SKM-1 treated with dmso at 0.1 percent for 144 hours (cell line): ENCODE measurements around the gene XYLT1.

ENCODE experiments used
- DNase-seq: peaks from one replicate; lab custom pipeline; 2025; ENCODE audit not compliant: unreplicated experiment; lab: John Stamatoyannopoulos, UW

Gene XYLT1

GRCh38 chr16:17237350-17237944 lies 233.3 kb downstream of the XYLT1 start:
- DNase-seq = no peak

- DNase-seq = no peak
Measured at GRCh38 chr16:17235147-17235815, 235.5 kb downstream of the XYLT1 start.

GRCh38 chr16:17233318-17234002 lies 237.3 kb downstream of the XYLT1 start:
- no peak for DNase-seq

GRCh38 chr16:17232487-17232886 lies 238.3 kb downstream of the XYLT1 start:
- no peak for DNase-seq

GRCh38 chr16:17231972-17232371 lies 238.8 kb downstream of the XYLT1 start:
- DNase-seq = no peak

GRCh38 chr16:17230932-17231581 lies 239.7 kb downstream of the XYLT1 start:
- DNase-seq = no peak

- DNase-seq = no peak
Measured at GRCh38 chr16:17229766-17230165, 241.0 kb downstream of the XYLT1 start.

- no peak for DNase-seq
Measured at GRCh38 chr16:17229131-17229530, 241.6 kb downstream of the XYLT1 start.

GRCh38 chr16:17228708-17229055 lies 242.1 kb downstream of the XYLT1 start:
- no peak for DNase-seq

GRCh38 chr16:17228048-17228707 lies 242.6 kb downstream of the XYLT1 start:
- no peak for DNase-seq

GRCh38 chr16:17227278-17227677 lies 243.5 kb downstream of the XYLT1 start:
- DNase-seq = no peak

GRCh38 chr16:17225541-17225940 lies 245.2 kb downstream of the XYLT1 start:
- no peak for DNase-seq

GRCh38 chr16:17224879-17225281 lies 245.9 kb downstream of the XYLT1 start:
- peak; percentile 38 for DNase-seq

GRCh38 chr16:17224350-17224749 lies 246.4 kb downstream of the XYLT1 start:
- no peak for DNase-seq

GRCh38 chr16:17223576-17223975 lies 247.2 kb downstream of the XYLT1 start:
- no peak for DNase-seq

- peak; percentile 13 for DNase-seq
Measured at GRCh38 chr16:17222871-17223401, 247.8 kb downstream of the XYLT1 start.

- DNase-seq = no peak
Measured at GRCh38 chr16:17219991-17220390, 250.8 kb downstream of the XYLT1 start.

GRCh38 chr16:17215936-17216335 lies 254.8 kb downstream of the XYLT1 start:
- no peak for DNase-seq

- no peak for DNase-seq
Measured at GRCh38 chr16:17215306-17215705, 255.5 kb downstream of the XYLT1 start.

GRCh38 chr16:17213974-17214373 lies 256.8 kb downstream of the XYLT1 start:
- no peak for DNase-seq

- no peak for DNase-seq
Measured at GRCh38 chr16:17213025-17213424, 257.7 kb downstream of the XYLT1 start.
